Endothelial cell (in vitro differentiated cells): ENCODE measurements around the gene XRCC5. TPM values are rescaled to one million over a fixed set of nuclear protein-coding genes. Genes with fewer than 3 reads are reported as not detected.
A peak's percentile ranks its signal among the peaks of the same experiment; 100 is the strongest.

Experiments used
- DNase-seq: peaks from one replicate; pipeline ENCODE4 v3.0.0; 2021; ENCODE audit warnings: low spot score
- H3K27ac Mint-ChIP-seq: one replicate; pipeline ENCODE4 v1.8.0; 2021; ENCODE audit warnings: mixed read lengths, inconsistent platforms; ENCODE audit not compliant: unreplicated experiment
- H3K27me3 Mint-ChIP-seq: one replicate; pipeline ENCODE4 v1.8.0; 2021; ENCODE audit warnings: mild to moderate bottlenecking, moderate library complexity, mixed read lengths, inconsistent platforms; ENCODE audit not compliant: unreplicated experiment
- H3K36me3 Mint-ChIP-seq: one replicate; pipeline ENCODE4 v1.8.0; 2021; ENCODE audit warnings: mild to moderate bottlenecking, low read depth, mixed read lengths, inconsistent platforms; ENCODE audit not compliant: unreplicated experiment
- H3K4me1 Mint-ChIP-seq: one replicate; pipeline ENCODE4 v1.8.0; 2021; ENCODE audit warnings: mild to moderate bottlenecking, mixed read lengths, inconsistent platforms; ENCODE audit not compliant: unreplicated experiment
- H3K4me3 Mint-ChIP-seq: one replicate; pipeline ENCODE4 v1.8.0; 2021; ENCODE audit warnings: mild to moderate bottlenecking, mixed read lengths, inconsistent platforms; ENCODE audit not compliant: unreplicated experiment
- H3K9me3 Mint-ChIP-seq: one replicate; pipeline ENCODE4 v1.8.0; 2021; ENCODE audit warnings: mixed read lengths, inconsistent platforms; ENCODE audit not compliant: unreplicated experiment
- total RNA-seq: library from RNA; stranded (reverse); fragmentation: NEBNext Ultra II Directional; extraction: Animal tissue kit (Norgen Biotek cat#: 25700); gene quantifications from one replicate; pipeline ENCODE4 v1.2.1, GENCODE V29; 2021; ENCODE audit not compliant: unreplicated experiment
- TF ChIP-seq, protein P1 (sequence below): fragments of 200-600 bp; sonication (generic); IDR thresholded peaks from one replicate; pipeline ENCODE4 v1.5.0; 2021; ENCODE audit warnings: antibody characterized with exemption; ENCODE audit not compliant: unreplicated experiment

The XRCC5 gene
- total RNA-seq, 1 donor from 2014 or later: 365 TPM

DNA sequence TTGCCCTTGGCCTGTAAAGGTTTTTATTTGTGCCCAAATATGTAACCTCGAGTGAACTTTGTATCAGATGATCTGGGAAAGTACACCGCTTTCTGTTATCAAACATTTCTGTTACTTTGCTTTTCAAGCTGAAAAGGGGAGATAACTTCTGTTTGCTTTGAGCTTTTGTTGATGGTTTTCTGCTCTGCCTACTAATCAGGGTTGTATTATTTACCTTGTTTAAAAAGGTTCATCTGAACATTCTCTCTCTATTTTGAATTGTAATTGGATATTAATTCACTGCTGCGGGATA is 79.4 kb downstream of the XRCC5 start:
- TF ChIP-seq, protein P1, sequence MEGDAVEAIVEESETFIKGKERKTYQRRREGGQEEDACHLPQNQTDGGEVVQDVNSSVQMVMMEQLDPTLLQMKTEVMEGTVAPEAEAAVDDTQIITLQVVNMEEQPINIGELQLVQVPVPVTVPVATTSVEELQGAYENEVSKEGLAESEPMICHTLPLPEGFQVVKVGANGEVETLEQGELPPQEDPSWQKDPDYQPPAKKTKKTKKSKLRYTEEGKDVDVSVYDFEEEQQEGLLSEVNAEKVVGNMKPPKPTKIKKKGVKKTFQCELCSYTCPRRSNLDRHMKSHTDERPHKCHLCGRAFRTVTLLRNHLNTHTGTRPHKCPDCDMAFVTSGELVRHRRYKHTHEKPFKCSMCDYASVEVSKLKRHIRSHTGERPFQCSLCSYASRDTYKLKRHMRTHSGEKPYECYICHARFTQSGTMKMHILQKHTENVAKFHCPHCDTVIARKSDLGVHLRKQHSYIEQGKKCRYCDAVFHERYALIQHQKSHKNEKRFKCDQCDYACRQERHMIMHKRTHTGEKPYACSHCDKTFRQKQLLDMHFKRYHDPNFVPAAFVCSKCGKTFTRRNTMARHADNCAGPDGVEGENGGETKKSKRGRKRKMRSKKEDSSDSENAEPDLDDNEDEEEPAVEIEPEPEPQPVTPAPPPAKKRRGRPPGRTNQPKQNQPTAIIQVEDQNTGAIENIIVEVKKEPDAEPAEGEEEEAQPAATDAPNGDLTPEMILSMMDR: no peak
- H3K9me3 Mint-ChIP-seq: no peaks in the 10 kb centered on the region
- no peak for DNase-seq
- peaks cover 21% of the 10 kb centered on the region for H3K36me3 Mint-ChIP-seq
- H3K27ac Mint-ChIP-seq: peak overlapping the region; percentile 62
- H3K4me3 Mint-ChIP-seq: no peak overlapping the region
- H3K27me3 Mint-ChIP-seq: peaks cover 2% of the 10 kb centered on the region
- peaks cover 48% of the 10 kb centered on the region for H3K4me1 Mint-ChIP-seq

DNA sequence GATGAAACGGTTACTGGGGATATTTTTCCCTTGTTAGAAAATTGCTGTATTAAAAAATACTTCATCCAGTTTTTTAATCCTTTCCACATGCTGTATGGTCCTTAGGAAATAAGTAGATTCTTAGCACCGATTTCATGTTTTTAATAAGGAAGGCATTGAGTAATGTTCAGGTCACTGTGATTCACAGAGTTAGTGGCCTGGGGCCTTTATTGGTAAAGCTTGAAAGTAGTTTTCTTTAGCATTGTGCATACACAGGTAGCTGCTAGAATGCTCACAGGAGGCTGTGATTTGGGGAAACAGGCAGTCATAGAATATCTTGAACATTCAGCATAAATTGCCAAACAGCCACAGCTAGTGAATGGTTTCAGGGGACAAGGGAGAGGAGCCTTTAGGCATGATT is 79.8 kb downstream of the XRCC5 start:
- H3K36me3 Mint-ChIP-seq: peaks cover 17% of the 10 kb centered on the region
- TF ChIP-seq, protein P1: no peak
- no peaks in the 10 kb centered on the region for H3K9me3 Mint-ChIP-seq
- no peak overlapping the region for H3K4me3 Mint-ChIP-seq
- H3K27ac Mint-ChIP-seq: peak overlapping the region; percentile 62
- peaks cover 2% of the 10 kb centered on the region for H3K27me3 Mint-ChIP-seq
- H3K4me1 Mint-ChIP-seq: peaks cover 44% of the 10 kb centered on the region
- DNase-seq: no peak

DNA sequence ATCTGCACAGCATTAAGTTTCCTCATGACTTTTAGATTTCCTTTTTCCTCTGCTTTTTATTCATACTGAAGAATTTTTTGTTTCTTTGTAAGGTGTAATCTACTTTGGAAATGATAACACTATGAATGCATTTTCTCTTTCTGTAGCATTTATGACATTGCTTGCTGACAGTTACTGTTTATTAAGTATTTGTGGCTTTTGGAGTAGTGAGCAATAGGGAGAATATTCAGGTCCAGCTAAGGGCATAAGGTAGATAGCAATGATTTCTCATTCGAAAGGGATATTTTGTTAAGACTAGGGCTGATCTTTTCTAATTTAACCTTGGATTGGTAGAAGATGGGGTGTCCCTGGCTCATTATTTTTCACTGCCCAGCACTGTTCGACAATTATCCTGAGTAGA is 80.3 kb downstream of the XRCC5 start:
- peak overlapping the region; percentile 45 for H3K27ac Mint-ChIP-seq
- H3K36me3 Mint-ChIP-seq: peaks cover 17% of the 10 kb centered on the region
- peaks cover 44% of the 10 kb centered on the region for H3K4me1 Mint-ChIP-seq
- no peak overlapping the region for H3K4me3 Mint-ChIP-seq
- H3K27me3 Mint-ChIP-seq: peaks cover 2% of the 10 kb centered on the region
- DNase-seq: no peak
- H3K9me3 Mint-ChIP-seq: no peaks in the 10 kb centered on the region
- TF ChIP-seq, protein P1: no peak

DNA sequence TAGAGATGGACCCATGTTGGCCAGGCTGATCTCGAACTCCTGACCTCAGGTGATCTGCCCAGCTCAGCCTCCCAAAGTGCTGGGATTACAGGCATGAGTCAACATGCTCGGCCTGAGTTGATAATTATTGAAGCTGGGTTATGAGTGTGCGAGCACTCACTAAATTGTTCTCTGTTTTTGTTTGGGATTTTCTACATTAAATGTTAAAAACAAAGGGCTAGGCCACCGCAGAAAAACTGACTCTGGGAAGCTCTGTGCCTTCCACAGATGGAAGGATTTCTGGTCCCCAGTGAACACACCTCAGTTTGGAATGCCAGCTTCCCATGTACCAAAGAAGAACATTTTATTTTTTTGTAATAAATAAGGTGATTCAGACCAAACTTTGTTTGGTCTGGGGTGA is 83.0 kb downstream of the XRCC5 start:
- TF ChIP-seq, protein P1: no peak
- H3K27me3 Mint-ChIP-seq: peaks cover 2% of the 10 kb centered on the region
- no peak for DNase-seq
- H3K36me3 Mint-ChIP-seq: peaks cover 23% of the 10 kb centered on the region
- H3K27ac Mint-ChIP-seq: no peak overlapping the region
- H3K9me3 Mint-ChIP-seq: no peaks in the 10 kb centered on the region
- H3K4me1 Mint-ChIP-seq: peaks cover 22% of the 10 kb centered on the region
- no peak overlapping the region for H3K4me3 Mint-ChIP-seq

DNA sequence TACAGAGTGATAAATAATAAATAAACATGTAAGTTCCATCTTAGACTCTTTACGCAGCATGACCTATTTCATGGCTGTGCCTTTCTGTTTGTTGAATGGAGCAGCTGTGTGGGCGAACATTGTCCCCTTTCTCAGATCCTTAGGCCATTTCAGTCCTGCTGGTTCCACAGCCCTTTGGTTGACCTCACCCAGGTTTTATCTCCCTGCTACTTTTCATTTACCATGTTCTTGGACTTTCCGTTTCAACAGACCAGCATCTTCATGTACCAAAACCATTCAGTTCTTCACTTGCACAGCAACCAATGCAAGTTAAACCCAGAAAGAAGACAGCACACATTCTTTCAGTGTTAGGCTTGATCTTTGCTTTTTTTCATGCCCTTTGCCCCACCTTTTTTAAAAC is 83.8 kb downstream of the XRCC5 start:
- peaks cover 14% of the 10 kb centered on the region for H3K4me1 Mint-ChIP-seq
- no peaks in the 10 kb centered on the region for H3K27me3 Mint-ChIP-seq
- no peak for DNase-seq
- no peak overlapping the region for H3K27ac Mint-ChIP-seq
- H3K4me3 Mint-ChIP-seq: peak overlapping the region; percentile 68
- H3K9me3 Mint-ChIP-seq: no peaks in the 10 kb centered on the region
- H3K36me3 Mint-ChIP-seq: peaks cover 26% of the 10 kb centered on the region
- TF ChIP-seq, protein P1: no peak
